NCI-H526 treated with DMSO at 0.1 percent for 48 hours (cell line): ENCODE data around the gene PARP9.

Experiments used
- DNase-seq: peaks from one replicate; lab custom pipeline; 2025; lab: John Stamatoyannopoulos, UW

The PARP9 gene

DNA sequence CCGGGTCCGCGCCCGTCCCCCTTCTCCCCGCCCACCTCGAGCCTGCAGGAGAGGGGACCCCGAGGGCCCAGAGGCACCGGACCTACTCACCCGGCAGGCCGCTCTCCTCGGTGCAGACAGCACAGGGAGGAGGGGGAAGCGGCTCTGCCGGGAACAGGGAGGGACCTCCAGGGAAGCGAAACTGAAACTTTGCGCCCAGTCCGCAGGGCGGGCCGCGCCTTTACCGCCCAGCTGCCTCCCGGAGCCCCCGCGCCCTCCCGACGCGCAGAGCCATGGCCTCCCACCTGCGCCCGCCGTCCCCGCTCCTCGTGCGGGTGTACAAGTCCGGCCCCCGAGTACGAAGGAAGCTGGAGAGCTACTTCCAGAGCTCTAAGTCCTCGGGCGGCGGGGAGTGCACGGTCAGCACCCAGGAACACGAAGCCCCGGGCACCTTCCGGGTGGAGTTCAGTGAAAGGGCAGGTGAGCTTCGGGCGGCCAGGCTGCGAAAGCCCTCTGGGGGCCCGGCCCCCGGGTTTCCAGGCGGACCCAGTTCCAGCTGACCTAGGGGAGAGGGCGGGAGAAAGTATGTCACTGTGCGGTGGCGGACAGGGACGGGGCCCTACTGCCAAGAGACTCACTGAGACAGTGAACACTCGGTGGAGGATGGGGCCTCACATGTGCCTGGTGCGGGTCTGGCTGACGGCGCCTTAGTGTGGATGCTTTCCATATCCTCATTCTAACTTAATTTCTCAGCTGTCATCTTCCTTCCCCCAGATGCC, at the start of gene PARP9, which contains the start of gene DTX3L:
Gene PARP9 (minus strand): TSS at position 146 of the 758 bp plus-strand sequence. CDS start 4,680 bp downstream, outside the sequence.
Gene DTX3L (plus strand): TSS at position 184 of the 758 bp plus-strand sequence. CDS start 89 bp downstream, at position 273.
- DNase-seq, result peak; percentile 86

DNA sequence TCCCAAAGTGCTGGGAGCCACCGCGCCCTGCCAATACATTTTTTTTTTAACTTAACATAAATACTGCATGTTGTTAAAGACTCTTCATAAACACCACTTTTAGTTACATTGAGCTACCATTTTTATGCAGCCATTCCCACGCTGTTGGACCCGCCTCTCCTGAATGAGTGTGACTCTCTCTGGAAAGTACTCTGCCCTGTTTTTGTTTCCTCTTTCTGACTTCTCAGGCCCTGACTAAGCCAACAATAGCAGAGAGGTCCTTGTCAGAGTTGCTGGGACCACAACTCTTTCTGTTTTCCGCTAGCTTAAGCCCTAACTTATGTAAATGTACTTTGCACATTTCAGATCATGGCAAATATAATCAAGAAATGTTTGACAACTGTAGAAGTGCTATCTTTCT, 48.6 kb upstream of the PARP9 start:
- DNase-seq, result no peak

DNA sequence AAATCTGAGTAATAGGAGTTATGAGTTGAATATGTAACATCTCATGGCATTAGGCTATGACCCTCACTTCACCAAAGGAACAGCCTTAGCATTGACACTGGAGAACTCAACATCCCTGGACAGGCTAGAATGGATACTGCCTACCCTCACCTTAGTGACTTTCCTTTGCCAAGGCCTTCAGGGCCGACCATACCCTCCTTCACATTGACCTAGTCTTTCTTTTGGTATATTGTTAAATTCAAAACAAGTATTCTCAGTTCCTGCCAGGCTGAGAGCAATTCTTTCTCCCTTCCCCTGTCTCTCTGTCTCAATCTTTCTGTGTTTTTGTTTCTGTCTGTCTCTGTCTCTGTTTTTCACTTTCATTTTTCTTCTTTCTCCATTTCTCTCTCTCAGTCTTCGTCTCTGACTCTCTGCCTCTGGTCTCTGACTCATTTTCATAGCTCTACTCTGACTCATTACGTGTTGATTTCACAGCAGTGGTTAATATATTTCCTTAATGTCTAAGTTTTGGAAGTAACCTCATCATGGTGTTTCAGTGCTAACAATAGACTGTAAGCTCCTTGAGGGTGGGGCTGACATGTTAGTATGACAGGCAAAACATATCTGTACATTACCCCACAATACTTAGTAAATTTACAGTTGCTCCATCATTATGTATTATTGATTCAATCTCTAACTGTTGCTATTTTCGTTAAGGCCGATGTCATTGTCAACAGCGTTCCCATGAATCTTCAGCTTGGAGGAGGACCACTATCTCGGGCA, 45.9 kb upstream of the PARP9 start:
- DNase-seq, result no peak

DNA sequence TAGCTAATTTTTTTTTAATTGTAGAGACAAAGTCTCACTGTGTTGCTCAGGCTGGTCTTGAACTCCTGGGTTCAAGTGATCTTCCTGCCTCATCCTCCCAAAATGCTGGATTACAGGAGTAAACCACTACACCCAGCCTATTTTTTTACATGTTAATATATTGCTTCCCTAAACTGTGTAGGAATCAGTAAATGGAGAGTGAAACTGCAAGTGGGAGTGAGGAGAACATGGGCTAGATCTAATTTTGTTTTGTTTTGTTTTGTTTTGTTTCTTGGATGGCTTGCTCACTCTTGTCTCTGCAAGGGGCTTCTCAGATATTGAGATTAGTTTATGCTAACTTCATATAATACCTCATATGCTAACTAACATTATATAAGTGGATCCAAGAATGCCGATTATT, 44.8 kb upstream of the PARP9 start:
- no peak for DNase-seq

DNA sequence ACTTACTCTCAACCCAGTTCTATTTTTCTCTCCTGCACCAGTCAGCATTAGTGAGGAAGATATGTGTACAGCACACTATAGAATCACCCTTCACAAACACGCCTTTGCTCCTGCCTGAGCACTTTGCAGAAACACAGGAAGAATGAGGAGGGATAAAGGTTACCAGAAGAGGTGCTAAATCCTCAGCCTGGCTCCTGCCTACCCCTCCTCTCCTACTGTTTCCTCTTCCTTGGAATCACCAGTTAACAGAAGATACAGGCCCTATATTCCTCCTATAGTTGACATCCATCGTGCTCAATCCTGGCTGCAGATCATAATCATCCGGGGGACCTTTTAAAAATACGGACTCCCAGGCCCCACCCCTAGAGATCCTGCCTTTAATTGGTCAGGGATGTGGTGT, 42.2 kb upstream of the PARP9 start:
- DNase-seq, result no peak

DNA sequence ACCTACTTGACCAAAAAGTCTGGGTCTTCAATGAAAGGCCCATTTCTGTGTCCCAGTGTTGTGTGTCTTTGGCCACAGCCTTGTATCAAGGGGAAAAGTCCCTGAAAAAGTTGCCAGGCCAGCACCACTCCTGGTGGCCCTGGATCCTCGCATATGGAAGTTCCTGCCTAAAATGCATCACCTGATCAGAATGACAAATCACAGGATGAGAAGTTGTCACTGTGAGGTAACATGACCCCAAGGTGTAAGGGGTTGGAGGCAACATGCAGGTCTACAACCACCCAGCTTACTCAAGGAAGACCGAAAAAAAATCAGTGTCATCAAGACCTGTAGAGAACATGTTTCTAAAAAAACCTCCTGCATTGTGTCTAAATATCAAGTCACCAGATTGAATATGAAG, 39.0 kb upstream of the PARP9 start:
- DNase-seq, result no peak

DNA sequence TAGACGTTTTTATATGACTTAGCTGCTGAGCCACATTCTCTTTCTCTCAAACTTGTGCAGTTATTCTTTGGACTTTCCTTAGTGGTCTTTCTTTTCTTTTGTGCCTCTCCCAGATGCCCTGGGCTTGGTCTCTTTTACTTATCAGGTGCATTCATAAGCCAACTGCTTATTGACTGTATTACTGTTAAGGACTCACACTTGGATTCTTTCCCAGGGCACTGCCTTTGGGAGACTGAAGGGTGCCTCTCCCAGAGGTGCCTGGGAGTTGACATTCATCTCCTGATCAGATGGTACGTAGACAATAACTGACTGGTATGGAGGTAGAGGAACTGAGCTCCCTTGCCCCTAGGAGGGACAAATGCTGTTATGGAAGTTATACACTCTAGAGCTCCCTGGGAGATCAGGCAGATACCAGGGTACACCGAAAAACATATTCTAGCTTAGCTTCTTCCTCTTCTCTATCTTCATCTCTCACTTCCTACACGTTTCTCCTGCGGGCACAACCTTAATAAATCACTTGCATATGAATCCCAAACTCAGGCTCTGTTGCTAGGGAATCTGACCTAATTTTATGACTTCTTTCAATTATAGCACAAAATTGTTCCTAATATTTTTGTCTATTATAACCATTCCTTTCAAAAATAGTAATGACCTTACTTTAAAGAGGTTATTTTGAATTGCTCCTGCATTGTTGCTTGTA, 38.1 kb upstream of the PARP9 start:
- no peak for DNase-seq

DNA sequence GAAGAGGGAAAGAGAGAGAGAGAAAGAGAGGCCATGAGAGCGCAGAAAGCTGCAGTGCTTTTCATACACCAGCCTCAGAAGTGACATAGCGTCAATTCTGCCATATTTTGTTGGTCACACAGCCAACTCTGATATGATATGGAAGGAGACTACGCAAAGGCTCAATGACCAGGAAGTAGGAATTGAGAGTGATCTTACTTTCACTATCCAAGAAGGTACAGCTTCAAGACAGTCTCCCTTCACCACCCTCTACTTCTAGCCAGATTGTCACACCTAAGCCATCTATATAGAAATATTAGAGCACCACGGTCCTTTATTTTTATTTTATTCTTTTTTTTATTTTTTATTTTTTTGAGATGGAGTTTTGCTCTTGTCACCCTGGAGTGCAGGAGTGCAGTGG, 34.5 kb upstream of the PARP9 start:
- DNase-seq, result no peak

DNA sequence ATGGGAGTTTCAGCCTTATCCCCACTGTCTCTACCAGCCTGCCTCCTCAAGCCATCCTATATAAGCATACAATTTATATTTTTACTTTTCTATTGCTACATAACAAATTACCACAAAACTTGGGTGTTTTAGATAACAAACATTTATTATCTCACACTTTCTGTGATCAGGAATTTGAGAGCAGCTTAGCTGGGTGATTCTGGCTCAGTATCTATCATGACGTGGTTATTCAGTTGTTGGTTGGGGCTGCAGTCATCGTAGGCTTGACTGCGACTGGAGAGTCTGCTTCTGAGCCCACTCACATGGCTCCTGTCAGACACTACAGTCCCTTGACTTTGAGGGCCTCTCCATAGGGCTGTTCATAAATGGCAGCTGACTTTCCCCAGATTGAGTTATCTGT, 34.1 kb upstream of the PARP9 start:
- DNase-seq, result no peak

DNA sequence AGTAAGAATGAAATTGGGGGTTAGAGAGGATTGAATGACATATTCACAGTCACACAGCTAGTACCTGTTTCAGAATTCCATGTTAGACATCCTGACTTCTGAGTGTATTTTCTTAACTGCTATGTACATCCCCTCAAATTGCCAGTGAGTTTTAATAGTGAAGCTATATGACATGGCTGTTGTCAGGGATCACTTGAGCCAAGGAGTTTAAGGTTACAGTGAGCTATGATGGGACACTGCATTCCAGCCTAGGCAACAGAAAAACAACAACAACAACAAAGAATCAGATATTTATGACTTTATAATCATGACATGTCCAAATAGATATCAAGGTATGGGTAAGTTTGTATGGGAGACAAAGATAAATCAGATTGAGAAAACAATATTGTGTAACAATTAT, 29.9 kb upstream of the PARP9 start:
- DNase-seq, result no peak

DNA sequence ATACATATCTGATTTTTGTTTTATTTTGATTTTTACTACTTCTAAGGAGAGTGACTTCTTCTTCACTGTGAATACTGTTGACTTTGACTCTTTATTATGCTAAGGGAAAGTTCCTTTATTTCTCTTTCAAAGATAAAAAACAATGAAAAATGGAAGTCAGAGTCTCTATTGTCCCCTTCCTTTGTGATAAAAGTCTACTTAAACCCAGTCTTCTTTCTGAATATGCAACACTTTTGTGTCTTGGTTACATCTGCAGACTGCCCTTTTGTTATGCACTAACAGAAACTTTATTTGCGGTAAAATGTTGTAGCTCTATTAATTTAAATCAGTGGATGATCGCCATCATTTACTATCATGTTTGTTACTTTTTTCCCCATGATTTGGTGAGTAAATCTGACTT, 26.5 kb upstream of the PARP9 start:
- DNase-seq, result no peak

DNA sequence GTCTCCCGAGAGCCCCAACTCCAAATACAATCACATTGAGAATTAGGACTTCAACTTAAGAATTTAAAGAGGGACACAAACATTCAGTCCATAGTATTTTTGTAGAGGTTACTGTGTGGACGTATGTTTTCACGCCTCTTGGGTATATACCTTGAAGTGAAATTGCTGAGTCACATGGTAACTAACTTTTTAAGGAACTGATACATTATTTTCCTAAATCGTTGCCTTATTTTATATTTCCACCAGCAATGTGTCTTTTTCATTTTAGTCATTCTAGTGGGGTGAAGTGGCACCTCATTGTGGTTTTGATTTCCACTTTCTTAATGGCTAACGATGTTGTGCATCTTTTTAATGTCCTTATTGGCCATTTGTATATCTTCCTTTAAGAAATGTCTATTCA, 25.2 kb upstream of the PARP9 start:
- DNase-seq, result no peak

DNA sequence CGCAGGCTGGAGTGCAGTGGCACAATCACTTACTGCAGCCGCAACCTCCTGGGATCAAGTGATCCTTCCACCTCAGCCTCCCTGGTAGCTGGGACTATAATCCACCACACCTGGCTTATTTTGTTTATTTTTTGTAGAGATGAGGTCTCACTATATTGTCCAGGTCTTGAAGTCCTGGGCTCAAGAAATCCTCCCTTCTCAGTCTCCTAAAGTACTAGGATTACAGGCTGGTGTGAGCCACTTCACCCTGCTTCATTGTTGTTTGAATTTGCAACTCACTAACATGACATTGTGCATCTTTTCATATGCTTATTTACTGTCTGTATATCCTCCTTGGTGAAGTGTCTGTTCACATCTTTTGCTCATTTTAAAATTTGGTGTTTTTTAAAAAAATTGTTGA, 23.5 kb upstream of the PARP9 start:
- DNase-seq, result no peak

DNA sequence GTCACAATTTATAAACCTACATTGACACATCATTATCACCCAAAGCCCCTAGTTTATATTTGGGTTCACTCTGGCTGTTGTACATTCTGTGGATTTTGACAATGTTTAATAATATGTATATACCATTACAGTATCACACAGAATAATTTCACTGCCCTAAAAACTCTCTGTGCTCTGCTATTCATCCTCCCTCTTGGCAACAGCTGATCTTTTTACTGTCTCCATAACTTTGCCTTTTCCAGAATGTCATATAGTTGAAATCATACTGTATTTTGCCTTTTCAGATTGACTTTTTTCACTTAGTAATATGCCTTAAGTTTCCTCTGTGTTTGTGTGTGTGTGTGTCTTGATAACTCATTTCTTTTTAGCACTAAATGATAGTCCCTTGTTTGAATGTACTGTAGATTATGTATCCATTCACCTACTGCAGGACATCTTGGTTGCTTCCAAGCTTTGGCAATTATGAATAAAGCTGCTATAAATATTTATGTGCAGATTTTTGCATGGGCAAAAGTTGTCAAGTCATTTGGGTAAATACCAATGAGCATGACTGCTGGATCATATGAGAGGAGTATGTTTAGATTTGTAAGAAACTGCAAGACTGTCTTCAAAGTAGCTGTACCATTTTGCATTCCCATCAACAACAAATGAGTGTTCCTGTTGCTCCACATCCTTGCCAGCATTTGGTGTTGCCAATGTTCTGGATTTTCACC, 22.8 kb upstream of the PARP9 start:
- no peak for DNase-seq

DNA sequence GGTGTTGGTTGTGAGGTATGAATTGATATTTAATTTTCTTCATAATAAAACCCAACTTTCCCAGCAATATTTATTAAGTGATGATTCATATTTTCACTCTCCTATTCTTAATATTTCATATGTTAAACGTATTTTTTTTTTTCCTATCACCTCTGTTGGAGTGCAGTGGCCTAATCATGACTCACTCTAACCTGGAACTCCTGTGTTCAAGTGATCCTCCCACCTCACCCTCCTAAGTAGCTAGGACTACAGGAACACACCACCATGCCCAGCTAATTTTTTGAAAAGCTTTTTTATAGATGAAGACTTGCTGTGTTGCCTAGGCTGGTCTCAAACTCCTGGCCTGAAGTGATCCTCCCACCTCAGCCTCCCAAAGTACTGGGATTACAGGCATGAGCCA, 22.0 kb upstream of the PARP9 start:
- no peak for DNase-seq

DNA sequence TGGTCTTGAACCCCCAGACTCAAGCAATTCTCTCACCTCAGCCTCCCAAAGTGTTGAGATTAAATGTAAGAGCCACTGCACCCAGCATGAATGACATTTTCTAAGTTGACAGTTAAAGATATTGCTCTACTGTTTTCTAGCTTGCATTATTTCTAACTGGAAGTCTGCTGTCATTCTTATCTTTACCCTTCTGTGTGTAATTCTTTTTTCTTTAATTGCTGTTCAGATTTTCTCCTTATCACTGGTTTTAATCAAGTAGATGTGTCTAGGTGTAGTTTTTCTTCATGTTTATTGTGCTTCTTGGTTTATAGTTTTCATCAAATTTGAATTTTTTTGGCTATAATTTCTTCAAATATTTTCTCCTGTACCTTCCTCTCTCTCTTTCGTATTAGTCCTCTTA, 18.3 kb upstream of the PARP9 start:
- no peak for DNase-seq

DNA sequence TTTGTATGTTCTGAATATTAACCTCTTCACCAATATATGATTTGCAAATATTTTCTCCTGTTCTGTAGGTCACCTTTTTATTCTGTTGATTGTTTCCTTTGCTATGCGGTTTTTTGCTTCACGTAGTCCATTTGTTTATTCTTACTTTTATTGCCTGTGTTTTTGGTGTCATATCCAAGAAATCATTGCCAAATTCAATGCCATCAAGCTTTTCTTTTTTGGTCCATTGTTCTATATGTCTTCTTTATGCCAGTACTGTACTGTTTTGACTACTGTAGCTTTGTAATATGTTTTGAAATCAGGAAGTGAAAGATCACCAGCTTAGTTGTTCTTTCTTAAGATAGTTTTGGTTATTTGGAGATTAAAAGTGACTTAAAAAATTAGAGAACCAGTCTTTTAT, 17.5 kb upstream of the PARP9 start:
- no peak for DNase-seq

DNA sequence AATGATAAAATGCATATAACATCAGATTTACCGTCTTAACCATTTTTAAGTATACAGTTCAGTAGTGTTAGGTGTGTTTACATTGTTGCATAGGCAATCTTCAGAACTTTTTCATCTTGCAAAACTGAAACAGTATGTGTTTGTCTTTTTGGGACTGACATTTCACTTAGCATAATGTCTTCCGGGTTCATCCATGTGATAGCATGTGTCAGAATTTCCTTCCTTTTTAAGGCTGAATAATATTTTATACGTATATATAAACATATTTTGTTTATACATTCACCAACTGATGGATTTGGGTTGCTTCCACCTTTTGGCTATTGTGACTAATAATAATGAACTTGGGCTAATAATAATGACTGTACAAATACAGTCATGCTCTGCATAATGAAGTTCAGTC, 16.4 kb upstream of the PARP9 start:
- no peak for DNase-seq

DNA sequence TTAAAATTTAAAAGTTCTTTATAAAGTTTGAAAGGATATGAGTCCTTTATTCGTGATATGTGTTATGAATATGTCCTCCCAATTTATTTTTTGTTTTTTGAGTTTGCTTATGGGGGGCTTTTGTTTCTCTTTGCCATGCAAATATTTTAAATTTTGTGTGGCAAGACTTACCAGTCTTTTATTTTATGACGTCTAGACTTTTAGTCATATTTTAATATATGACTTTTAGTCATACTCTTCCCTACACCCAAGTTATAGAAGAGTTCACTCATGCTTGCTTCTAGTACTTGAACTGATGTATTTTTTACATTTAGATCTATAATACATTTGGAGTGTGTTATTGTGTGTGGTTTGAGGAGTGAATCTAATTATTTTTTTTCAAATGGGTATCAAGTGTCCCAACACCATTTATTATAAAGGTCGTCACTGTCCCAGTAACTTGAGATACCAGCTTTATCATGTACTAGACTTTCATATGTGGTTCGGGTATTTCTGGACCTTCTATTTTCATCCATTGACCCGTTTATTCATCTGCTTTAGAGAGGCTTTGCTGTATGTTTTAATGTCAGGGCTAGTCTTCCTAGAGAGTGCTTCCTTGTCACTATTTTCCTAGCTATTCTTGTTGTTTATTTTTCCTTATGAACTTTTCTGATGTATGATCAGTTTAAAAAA, 14.1 kb upstream of the PARP9 start:
- DNase-seq, result no peak

DNA sequence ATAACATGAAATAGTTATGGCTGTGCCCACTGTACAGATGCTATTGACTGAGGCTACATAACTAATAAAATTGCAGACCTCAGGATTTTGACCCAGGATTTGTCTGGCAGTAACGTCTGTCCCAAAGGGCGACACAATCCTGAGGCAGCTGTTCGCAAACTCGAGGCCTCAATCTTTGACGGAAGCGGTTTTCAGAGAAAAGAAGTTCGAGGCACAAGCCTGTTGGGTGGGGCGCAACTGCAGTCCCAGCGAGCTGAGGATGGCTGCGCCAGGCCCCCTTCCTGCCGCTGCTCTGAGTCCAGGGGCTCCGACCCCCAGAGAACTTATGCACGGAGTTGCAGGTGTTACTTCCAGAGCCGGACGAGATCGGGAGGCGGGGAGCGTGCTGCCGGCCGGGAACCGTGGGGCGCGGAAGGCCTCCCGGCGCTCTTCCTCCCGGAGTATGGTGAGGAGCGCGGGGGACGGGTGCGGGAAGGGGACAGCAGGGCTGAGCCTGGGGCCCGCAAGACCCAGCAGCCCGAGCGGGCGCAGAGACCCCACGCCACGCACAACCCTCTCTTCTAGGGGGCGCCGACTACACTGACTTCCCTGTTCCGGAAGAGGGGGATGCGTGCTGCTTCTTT, 13.4 kb upstream of the PARP9 start, which contains the start of gene PARP15:
Gene PARP15 (plus strand): TSS at position 242 of the 623 bp plus-strand sequence. CDS start 18 bp downstream, at position 260.
- DNase-seq, result no peak
